GM18517 (cell line): ENCODE data around the gene ARHGEF19.
A peak's percentile ranks its signal among the peaks of the same experiment; 100 is the strongest.
"Not testable (repeated sequence)": the region's sequence is repeated elsewhere in the genome, so short reads cannot be mapped to it uniquely, and the experiment has no call there.

Source experiments
- ATAC-seq: cut with Tn5 transposase; IDR thresholded peaks from one replicate; pipeline ENCODE4 v1.9.1; 2021; ENCODE audit warnings: mild to moderate bottlenecking, moderate library complexity; ENCODE audit not compliant: unreplicated experiment

The ARHGEF19 gene

DNA sequence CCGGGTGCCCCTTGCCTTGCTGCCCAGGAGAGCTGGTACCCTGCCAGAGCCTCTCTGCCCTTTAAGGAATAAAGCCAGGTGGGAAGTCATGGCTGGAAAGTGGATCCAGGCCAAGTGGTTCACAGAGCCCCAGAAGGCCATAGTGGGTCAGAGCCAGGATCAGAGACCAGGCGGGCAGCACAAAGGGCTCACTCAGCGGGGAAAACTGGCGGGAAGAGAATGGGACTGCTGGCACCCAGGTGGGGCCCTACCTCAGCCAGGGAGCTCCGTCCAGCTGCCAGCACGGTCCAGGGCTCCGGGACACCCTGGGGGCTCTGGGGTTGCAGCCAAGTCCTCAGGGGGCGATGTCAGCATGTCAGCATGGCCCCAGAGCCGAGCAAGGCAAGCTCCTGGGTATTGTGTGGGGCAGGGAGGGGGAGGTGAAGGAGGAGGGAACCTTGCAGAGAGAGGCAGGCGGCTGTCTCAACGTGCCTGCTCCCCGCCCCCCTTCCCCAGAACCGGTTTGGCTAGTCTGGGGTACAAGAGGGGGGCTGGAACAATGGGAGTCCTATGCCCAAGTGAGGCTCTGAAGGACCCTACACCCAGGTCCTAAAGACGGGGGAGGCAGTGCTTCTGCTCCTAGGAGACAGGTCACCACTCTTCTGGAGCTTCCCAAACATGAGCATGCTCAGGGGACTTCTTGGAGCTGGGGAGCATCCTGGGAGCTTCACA is at the start of gene ARHGEF19:
ARHGEF19 (minus strand) TSS at position 402 of the 711 bp plus-strand sequence. CDS start 3,598 bp downstream, outside the sequence.
- no peak for ATAC-seq

DNA sequence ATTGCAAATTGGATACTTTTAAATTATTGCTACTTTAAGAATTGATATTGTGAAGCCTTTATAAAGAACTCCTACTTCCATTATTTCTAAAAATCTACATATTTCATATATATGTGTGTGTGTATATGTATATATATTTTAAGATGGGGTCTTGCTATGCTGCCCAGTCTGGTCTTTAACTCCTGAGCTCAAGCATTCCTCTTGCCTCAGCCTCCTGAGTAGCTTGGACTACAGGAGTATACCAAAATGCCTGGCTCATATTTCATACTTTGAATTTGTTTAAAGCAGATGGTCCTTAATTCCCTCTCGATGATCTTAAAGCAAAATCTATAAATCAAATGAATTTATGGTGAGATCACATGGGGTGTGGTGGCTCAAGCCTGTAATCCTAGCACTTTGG is 49.6 kb upstream of the ARHGEF19 start:
- ATAC-seq = no peak

DNA sequence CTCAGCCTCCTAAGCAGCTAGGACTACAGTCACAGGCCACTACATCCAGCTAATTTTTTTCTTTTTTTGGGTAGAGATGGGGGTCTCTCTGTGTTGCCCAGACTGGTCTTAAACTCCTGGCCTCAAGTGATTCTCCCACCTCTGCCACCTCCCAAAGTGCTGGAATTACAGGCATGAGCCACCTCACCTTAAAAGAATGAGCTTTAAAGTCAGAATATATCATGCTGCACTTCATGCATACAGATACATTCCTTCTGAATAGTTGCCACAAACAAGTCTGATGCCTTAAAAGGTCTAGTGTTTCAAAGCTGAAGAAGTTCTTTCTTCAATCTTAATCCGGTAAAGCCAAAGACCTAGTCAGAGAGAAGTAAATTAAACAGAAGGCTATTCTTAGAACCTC is 48.4 kb upstream of the ARHGEF19 start:
- ATAC-seq = no peak

DNA sequence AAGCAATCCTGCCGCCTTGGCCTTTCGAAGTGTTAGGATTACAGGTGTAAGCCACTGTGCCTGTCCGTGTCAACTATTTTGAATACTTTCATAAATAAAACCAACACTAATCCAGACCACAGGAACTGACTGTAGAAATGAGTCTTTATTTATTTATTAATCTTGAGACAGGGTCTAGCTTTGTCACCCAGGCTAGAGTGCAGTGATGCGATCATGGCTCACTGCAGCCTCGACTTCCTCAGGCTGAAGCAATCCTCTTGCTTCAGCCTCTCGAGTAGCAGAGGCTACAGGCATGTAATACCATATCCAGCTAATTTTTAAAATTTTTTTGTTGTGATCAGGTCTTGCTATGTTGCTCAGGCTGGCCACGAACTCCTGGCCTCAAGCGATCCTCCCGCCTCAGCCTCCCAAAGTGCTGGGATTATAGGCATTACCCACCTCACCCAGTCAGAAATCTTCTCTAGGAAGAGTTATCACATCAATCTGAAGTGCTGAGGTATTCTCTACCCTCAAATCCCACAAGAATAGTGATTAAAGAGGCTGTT is 46.2 kb upstream of the ARHGEF19 start:
- ATAC-seq = no peak

DNA sequence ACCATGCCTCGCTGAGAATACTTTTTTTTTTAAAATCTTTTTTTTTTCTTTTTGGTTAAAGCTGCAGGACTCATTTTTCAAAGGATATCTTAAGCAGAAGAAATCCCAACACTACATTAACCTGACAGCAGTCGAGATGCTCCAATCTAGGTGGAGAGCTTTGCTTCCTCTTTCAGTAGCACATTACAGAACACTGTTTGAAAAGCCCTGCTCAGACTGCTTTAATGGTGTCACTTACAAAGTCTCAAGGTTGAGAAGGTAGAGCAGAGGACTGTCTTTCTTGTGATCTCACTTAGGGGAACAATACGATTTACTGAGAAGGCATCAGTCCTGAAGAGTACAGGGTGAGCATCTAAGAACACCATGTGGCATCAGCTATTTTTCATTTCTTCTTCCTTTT is 45.5 kb upstream of the ARHGEF19 start:
- no peak for ATAC-seq

DNA sequence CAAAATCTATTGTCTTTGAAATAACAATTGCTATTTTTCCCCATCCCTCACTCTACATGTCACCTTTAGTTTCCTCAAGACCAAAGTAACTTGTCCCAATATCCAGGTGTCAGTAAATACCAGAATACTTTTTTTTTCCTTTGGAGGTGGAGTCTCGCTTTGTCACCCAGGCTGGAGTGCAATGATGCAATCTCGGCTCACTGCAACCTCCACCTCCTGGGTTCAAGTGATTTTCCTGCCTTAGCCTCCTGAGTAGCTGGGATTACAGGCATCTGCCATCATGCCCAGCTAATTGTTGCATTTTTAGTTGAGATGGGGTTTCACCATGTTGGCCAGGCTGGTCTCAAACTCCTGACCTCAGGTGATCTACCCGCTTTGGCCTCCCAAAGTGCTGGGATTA is 45.1 kb upstream of the ARHGEF19 start:
- not testable (repeated sequence) for ATAC-seq

DNA sequence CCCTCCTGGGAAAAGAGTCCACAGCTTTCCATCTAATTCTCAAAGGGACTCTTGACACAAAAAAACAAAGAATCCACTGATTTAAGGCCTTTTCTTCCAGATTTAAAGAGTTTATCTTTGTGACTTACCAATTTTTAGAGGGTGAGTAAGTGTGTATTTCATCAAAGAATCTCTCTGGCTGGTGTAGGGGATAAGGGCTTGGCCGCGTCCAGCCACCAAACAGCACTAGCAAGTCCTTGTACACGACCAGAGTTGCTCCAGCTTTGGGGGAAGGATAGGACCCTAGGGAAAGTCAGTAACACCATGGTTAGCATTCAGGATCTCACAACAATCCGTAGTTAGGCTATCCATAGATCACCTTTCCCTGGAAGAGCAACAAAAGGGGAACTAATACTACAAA is 44.0 kb upstream of the ARHGEF19 start:
- ATAC-seq = no peak

DNA sequence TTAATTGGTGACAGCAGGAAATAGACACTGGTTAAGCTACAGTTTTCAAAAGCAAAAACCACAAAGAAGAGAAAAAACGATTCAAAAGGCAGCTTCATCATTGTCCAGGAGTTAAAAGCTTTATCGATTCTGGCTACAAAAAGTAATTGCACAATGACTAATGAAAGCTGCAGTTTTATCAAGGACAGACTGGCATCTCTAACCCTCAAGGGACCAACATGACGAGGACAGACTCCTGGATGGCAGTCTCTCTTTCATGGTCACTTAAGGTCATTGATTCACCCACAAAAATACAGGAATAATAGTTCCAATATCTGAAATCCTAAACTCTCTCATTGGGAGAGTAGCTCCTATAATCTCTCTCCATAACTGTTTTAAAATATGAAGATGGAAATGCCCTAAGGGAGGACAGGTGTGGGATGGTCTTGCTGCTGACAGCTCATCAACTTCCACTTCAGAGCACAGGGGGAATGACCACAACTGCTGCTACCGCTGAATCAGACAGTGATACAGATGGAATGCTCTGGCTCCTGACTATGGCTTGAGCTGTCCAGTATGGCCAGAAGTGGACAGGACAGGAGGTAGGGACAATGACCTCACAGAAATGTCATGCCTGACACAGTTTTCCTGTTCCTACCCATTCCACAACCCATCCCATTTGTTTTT is 41.9 kb upstream of the ARHGEF19 start:
- ATAC-seq = no peak

DNA sequence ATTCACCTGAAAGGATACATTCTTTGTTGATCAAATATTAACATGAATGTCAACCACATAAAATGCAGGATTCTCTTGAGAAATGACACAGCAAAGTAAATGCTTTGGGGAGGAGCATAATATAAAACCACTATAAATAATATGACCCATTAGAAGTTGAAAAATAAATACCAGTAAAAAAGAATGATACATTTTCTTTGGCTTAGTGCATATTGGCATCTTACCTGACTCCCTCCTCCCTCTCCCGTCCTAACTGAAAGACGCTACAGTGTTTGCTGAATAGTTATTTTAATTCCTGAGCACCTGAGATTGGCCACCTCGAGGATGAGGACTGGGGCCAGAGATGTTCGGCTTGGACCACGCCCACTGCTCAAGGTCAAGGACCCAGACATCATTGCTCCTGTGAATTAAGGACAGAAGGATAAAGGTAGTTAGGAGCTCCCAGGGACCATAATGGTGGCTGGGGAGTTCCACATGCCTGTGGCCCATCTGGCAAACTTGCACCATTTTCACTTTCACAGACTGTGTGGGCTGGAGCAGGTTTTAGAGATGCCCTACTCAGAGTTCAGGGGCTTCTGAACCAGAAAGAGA is 41.0 kb upstream of the ARHGEF19 start:
- ATAC-seq = no peak

DNA sequence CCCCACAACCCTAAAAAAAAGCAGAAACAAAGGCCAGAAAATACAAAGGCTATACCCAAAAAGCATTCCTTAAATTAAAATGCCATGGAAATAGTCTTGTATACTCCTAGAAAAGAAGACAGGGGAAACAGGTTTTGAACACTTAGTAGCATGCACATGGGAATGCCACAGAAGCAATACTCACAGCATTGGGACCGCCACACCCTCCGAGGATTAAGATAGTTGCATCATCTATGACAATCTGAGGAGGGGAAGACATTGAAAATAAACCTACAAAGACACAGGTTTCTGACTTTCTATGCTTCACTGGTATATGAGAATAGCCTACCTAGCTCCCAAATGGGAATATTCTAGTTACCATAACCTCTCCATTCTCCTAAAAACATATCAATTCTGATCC is 40.5 kb upstream of the ARHGEF19 start:
- ATAC-seq = no peak

DNA sequence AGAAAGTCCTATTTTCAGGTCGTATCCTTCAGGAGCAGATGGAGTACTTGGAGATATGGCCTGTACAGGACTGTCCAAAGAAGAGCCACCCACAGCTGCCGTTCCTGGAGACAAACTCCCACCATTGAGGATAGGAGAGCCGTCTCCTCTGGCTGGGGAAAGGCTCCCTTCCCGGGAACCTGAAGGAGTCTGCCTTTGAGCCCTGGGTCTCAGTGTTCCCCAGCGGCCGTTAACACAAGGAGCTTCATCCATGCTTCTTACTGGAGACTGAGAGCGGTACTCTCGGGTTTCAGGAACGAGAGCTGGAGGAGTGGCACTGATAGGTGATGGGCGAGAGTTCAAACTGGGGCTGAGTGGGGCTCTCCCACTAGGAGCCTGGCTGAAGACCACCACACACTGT is 38.9 kb upstream of the ARHGEF19 start:
- ATAC-seq = no peak

DNA sequence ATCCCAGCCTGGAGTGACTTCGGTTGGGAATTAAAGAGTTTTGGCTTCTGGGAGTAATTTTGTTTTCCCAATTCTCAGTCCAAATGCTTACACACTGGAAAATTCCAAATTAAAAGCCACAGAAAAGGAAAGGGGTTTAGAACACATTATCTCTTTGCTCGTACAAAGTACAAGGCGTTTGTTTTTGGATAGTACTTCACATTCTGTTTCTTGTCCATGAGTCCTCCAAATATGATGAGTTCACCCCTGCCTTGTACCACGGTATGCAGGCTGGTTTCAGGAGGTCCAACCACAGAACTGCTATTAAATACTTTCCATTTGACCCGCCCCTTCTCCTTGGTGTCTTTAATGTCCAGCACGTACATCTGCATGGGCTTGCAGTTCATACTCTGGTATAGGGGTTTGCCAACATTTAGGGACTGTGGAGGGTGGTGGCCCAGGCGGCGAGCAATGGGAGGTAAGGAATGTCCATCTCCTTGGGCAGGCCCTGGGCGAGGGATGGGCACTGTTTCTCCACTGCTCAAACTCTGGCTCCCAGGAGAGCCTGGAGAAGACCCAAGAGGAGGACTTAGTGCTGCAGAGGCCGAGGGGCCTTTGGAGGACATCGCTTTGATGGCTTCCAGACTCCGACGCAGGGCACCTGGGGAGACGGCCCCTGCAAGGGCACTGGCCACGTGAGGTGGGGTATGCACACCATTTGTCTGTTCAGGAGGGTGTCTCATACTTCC is 38.2 kb upstream of the ARHGEF19 start:
- ATAC-seq = no peak

DNA sequence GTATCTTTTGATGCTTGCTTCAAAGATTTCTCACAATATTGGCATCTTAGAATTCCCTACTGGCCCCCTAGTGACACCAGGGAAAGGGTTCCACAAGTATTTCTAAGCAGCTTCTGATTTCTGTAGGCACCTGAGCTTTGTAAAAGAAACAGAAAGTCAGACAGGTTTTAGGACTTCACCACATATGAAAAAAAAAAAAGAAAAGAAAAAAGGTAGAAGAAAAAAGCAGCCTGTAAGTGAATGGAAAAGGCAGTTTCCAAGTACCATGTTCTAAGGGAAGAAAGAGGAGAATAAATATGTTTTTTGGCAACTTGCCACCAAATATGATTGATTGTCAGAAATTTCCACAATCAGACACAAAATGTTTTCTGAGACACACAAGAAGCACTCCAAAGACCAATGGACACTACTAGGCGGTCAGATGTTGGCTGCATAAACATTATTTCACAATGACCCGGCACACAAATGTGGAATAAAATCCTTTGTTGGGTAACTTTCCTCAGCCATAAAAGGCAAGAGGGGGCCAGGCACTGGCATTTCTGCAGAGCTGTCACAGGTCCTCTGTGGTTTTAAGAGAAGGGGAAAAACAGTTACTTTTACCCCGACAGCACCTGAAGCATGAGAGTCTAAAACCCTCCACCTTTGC is 37.3 kb upstream of the ARHGEF19 start:
- ATAC-seq = no peak

DNA sequence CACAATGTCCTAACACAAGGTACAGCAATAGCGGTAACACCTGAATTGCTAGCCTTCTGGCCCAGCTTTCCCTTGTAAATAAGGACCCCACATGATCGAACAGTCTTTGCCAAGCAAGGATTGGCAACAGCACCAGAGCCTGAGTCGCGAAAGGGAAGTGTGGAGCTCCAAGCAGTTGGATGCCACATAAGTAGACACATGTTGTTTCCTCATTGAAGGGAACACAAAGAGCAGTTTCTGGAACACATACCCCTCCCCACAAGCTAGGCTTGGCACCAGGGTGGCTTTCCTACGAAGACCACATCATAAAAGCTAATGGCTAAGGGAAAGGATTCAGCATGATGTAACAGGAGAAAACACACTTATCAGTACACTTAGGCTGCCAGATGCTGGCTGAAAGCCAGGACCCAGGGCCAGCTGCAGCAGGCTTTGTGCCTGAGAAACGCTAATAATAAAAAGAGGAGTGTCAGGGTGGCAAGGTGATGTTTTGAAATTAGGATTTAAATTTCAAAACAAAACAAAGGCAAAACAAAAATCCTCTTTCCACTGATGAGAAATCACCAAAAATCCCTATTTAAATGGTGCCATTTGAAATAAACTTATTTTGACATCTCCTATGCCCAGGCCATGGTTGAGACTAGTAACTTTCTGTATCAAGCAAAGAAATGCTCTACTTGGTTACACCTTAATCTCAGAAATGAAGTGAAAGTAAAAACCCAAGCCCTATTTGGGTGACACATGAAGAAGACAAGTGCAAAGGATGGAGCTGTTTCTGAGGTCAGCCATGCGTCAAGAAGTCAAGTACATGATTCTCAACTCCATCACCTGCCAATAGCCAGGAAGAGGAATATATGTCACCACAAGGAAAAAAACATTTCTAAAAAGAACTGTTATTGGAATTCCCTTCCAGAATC is 36.4 kb upstream of the ARHGEF19 start:
- ATAC-seq = peak; percentile 67

DNA sequence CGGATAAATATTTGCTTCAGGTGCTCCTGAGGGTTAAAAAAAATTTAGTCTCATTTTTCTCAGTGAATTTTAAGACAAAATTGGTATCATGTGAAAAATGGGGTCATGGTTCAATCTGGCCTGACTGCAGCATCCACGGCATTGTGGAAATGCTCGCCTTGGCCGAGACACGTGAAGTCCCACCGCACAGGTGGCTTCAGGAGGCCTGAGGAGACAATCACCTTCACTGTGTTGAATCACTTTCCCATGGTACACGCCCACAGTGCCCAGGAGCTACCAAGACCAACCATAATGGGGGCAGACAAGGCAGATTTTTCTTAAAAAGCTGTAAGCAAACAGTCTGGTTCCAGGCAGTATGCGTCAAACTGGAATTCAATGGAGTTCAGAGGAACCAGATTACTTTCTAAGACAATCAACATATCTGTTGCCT is 35.6 kb upstream of the ARHGEF19 start:
- ATAC-seq = no peak

DNA sequence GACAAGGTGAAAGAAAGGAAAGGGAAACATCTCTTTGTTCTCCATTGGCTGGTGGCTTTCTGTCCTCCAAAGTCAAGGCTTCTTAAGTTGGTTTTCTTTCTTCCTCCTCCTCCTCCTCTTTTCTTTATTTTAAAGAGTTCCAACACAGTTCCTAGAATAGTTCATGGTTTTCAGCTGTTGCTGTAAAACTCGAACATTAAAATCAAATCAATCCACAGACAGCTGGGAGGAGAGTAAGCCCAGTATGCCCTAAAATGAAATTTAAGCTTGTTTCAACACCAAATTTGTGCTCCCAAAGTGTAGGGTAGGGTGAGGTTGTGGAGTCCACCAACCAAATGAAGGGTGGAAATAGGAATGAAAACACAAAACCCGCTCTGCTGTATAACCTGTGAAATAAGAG is 35.0 kb upstream of the ARHGEF19 start:
- ATAC-seq = no peak

DNA sequence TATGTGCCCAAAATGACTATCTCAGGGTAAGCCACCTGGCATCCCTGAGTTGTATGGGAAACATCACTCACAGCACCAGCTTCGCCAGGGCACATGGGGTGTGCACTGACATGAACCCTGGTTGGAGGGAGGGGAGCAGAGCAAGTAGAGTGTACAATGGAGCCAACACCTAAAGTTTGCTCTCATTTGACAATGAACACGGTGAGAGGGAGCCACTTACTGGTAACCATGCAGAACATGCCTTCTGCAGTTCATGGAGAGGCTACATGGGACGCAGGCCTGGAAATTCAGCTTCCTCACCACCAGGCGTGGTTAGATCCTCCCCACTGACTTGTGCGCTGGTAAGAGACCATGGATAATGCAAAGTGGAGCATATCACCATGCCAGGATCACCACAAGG is 34.5 kb upstream of the ARHGEF19 start:
- ATAC-seq = no peak

DNA sequence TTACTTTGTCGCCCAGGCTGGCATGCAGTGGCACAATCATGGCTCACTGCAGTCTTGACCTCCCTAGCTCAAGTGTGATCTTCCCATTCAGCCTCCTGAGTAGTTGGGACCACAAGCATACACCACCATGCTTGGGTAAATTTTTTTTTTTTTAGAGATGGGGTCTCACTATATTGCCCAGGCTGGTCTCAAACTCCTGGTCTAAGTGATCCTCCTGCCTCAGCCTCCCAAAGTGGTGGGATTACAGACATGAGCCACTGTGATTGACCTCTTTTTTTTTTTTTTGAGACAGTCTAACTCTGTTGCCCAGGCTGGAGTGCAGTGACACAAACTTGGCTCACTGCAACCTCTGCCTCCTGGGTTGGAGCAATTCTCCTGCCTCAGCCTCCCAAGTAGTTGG is 33.8 kb upstream of the ARHGEF19 start:
- not testable (repeated sequence) for ATAC-seq

DNA sequence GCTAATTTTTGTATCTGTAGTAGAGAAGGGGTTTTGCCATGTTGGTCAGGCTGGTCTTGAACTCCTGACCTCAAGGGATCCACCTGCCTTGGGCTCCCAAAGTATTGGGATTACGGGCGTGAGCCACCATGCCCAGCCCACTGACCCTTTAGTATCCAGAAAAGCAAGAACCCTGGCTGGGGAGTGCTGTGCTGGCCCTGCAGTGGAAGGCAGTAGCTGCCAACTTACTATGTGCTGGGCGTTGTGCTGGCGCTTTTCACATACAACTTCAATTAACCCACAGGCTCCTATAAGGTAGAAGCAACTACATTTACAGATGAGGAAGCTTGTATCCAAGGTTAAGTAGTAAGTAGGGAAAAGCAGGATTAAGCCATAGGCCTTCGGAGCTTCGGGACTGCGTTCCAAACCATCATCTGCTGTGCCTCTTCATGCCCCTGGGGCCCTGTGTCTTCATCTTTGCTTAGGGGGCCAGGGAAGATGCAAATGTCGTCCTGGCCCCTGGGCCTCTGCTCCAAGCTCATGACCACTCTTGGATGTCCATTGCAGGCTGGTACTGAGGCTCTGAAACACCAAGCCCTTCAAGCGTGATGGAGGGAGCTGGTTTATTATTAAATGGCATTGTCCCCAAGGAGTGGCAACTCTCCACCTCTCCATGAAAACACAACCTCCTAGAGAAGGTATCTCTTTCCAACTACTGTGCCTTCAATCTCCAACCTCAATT is 33.2 kb upstream of the ARHGEF19 start:
- no peak for ATAC-seq
